ENCODE measurements around the gene CDK16.

The CDK16 gene

DNA sequence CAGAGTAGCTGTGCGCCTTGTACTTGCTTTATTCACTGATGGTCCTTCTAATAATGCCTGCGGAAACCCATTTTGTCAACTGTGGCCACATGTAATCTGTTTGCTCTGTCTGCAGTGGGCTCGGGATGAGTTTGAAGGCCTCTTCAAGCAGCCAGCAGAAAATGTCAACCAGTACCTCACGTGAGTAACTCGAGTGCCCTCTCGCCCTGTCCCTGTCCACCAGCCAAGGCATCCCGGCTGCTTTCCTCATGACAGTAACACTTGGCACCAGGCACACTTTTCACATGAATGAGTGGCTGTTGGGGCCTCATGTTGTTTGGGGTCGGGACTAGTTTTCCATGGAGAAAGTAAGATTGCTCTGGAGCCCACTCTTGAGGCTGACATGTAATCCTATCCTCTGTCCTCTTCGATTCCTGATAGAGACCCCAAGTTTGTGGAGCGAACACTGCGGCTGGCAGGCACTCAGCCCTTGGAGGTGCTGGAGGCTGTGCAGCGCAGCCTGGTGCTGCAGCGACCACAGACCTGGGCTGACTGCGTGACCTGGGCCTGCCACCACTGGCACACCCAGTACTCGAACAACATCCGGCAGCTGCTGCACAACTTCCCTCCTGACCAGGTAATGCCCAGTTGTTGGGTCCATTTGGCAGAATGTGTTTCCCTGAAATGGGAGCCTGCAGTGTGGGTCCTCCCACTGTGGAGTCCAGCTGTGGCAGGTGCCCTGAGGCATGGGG, 8.8 kb upstream of the CDK16 start:
- DNase-seq (ENCODE audit: low read depth in 2 of 2) = no peak

DNA sequence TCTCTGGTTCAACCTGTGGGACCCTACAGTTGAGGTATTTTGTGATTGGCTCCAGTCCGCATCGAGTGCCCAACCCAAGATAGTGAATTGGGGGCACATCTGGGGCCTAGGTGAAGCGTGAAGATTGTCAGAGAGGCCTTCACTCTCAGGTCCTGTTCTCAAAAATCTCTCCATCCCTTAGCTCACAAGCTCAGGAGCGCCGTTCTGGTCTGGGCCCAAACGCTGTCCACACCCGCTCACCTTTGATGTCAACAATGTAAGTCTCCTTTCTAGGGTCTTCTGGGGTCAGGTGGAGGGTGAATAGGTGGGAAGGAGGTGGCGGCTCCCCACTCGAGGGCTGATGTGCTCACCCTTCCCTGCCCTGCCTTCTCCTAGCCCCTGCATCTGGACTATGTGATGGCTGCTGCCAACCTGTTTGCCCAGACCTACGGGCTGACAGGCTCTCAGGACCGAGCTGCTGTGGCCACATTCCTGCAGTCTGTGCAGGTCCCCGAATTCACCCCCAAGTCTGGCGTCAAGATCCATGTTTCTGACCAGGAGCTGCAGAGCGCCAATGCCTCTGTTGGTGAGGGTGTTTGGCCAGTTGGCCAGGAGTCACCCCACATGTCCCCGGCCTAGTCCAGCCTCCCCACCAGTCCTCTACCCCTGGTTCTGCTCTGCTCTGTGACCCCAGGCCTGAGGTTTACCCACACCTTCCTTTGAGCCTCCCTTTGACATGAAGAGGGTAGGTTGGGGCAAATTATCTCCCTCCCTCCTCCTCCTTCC, 7.6 kb upstream of the CDK16 start:
- no peak for DNase-seq (ENCODE audit: low read depth in 2 of 2)

DNA sequence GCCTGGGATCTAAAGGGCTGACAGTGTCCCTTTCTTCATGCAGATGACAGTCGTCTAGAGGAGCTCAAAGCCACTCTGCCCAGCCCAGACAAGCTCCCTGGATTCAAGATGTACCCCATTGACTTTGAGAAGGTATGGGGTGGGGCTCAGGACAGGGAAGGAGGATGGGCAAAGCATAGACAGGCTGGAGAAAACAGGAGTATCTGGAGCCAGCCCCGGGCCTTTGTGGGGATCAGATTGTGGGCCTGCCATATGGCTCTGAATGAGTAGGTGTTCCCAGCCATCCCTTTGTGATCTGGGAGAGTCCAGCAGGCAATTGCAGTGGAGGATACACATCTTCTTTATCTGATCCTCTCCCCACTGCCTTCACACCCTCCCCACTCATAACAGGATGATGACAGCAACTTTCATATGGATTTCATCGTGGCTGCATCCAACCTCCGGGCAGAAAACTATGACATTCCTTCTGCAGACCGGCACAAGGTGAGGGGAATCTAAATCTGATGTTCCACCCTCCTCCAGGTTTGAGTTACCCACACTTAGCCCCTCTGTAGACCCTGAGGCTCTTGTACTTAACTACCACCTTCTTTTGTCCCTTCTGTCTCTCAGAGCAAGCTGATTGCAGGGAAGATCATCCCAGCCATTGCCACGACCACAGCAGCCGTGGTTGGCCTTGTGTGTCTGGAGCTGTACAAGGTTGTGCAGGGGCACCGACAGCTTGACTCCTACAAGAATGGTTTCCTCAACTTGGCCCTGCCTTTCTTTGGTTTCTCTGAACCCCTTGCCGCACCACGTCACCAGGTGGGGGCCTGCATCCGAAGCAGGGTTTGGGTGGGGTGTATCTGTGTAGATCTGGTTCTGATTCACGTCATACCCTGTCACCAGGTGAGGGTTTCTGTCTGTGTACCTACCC, 5.8 kb upstream of the CDK16 start:
- DNase-seq (ENCODE audit: low read depth in 2 of 2) = no peak

DNA sequence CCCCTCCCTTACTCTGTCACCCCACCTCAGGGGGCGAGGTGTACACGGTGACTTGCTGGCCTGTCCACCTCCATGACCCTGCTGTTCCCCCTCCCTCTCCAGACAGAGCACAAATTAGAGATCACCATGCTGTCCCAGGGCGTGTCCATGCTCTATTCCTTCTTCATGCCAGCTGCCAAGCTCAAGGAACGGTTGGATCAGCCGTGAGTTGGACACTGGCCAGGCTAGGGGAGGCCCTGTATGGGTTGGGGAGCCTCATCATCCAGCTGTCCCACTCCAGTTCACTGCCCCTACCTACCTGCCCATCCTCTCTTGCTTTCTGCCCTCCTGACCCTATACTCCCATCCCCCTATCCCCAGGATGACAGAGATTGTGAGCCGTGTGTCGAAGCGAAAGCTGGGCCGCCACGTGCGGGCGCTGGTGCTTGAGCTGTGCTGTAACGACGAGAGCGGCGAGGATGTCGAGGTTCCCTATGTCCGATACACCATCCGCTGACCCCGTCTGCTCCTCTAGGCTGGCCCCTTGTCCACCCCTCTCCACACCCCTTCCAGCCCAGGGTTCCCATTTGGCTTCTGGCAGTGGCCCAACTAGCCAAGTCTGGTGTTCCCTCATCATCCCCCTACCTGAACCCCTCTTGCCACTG, 3.9 kb upstream of the CDK16 start:
- DNase-seq (ENCODE audit: low read depth in 2 of 2) = no peak

DNA sequence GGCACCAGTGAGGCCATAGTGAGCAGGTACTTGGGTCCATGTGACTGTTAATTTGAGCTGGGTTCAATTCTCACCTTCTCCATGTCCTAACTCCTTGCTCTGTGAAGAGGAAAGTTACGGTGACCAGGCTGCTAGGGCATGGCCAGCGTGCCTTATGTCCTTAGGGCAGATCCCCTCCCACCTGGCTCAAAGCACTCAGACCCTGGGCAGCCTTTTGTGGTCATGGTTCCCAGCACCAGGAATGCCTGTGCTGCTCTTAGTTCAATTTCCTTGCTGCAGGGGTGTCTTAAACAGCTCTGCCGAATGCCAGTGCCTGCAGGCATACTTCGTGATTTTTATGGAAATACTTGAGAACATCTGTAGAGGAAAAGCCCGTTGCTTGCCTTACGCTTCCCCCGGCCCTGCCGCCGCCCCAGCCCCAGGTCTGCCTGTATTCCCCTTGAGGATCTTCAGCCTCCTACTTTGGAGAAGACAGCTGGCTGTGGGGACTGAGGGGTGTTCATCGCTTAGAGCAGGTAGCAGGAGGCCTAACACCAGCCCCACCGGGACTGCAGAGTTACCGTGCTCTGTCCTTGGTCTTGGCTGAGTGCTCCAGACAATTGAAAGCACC, 3.1 kb upstream of the CDK16 start:
- no peak for DNase-seq (ENCODE audit: low read depth in 2 of 2)

DNA sequence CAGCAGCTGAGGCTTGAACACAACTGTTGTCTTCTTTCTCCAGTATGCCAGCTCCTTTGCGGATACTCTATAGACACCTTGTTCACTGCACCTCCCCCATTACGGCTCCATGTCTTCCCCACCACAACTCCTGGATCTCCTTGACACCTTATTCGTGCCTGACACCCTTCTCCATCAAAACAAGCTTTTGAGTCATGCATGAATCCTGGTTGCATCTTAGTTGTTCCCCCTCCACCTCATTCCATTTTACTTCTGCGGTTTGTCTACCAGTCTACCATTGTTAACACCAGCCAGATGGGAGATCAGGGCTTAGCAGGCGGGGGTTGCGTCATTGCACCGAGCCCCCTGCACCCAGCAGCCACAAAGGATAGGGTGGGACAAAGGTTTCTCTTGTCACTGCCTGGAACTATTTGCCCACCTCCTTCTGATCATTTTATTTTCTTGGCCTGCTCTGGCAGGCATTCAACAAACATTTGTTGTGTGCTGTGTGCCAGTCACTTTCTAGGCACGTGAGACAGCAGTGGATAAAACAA, 2.0 kb upstream of the CDK16 start:
- no peak for DNase-seq (ENCODE audit: low read depth in 2 of 2)

DNA sequence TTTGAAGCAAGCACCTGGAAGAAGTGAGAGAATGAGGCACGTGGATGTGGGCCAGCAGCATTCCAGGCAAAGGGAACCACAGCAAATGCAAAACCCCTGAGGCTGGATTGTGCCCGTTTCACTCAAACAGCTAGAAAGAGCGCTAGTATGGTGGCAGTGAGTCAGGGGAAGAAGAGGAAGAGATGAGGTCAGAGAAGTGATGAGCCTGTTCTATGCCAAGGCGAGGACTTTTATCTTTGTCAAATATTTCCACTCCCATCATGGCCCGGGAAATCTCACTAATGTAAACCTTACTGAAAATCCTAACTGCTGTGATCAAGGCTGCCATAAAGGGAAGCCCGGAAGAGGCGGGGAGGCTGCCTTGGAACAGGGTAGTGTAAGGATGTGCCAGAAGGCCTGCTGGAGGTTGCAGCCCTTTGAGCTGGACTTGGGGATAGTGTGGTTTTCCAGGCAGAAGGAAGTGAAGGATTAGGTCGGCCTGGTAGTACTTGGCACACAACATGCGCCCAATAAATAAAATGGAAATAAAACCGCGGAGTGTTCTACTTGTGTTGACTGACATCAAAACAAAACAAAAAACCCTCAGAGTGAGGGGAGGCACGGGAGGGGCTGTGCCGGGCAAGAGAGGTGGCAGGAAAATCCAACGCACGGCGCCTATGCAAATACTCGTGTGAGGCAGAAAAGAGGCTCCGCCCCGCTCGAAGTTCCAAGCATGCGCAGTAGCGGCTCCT, 1.2 kb upstream of the CDK16 start:
- DNase-seq (ENCODE audit: low read depth in 2 of 2) = no peak

DNA sequence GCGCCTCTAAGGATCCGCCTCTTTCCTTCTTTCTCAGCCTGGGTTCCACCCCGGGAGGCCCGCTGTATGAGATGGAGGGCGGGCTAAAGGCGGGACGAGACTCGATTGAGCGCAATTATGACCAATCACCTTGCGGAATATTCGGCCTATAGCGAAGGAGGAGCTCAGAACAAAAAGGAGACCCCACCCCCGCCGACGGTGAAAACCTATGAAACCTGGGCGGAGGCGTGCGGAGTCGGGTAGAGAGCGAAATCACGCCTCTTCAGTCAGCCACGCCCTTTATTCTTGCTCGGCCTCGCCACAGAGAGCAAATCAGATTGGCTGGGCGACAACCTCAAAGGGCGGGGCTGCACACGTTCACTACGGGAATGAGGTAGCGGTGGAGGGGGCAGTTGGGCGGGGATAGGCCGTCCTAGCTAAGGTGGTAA, 615 bp upstream of the CDK16 start:
- peak; percentile 83 to 89 for DNase-seq (ENCODE audit: low read depth in 2 of 2)

DNA sequence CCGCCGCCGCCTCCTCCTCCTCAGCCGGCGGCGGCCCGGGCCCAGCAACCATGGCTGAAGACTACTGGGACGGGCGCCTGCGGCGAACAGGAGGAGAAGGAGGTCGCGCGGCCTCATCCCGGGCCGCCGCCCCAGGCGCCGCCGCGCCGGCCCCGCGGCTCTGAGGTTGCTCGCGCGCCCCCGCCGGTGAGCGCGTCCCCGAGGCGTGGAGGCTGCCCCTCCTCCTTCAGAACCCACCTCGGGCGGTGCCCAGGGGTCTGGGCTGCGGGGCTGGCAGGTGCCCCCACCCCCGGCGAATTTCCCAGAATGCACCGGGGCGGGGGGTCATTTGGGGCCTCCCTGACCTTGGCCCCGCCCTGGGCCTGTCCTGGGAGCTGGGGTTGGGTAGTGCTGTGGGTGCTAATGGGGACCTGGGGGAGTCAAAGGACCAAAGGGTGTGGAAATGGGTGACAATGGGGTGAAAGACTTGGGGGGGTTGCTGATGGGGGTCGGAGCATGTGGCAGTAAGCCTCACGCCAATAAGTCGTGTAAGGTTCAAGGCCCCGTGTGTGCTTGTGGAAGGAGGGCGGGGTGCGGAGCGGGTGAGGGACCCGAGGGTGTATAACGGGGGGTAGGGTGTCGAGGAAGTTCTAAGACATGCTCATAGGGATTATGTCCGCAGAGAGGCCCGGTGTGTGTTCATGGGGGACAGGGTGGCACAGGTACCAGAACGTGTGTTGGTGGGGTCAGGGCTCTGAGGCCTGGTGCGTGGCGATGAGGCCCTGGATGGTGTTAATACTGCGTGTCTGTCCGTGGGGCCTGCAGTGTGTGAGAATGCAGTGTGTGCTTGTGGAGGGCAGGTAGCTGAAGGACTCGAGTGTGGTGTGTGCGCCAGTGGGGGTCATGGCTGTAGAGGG, 687 bp downstream of the CDK16 start:
- peak in 1 of 2 experiments; percentile 41 for DNase-seq (ENCODE audit: low read depth in 2 of 2)

DNA sequence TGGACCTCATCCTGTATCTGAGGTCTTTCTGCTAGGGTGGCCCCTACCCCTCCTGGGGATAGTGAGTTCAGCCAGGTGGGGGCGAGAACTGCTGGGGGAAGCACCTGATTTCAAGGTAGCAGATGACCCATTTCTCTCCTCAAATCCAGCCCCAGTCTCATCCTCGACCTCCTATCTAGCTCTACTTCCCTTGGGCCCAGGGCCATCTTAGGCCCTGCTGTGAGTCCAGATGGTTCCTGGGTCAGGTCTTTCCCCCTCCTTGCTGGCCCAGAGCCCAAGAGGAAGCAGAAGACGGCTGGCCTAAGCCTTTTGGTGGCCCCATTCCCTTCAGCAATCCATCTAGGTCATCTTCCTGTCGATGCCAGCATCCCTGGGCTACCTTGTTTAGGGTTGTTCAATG, 3.3 kb downstream of the CDK16 start:
- DNase-seq (ENCODE audit: low read depth in 2 of 2) = no peak

DNA sequence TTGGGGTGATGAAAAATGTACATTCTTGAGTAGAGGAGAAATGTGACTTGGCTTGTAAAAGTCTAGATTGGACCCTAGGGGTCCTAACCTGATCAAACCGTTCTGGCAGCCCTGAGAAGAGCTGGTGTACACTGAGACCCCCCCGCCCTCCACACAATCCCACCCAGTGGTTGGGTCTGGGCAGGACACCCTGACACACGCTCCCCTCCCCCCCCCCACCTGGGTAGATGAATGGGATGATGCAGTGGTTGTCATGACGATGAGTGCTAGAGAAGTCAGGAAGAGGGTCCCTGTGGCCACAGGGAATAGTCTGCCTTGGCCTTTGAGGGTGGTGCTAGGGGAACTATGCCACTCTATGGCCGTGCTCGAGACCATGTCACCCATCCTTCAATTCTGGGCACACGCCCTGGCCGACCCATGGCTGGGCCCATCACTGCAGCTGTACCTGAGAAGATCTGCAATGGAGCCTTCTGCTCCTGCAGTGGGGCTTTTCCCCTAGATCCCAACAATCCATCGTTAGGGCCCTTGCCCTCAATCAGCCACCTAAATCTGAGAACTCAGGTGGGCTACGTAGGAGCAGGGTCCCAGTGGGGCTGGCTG, 4.4 kb downstream of the CDK16 start:
- no peak for DNase-seq (ENCODE audit: low read depth in 2 of 2)

DNA sequence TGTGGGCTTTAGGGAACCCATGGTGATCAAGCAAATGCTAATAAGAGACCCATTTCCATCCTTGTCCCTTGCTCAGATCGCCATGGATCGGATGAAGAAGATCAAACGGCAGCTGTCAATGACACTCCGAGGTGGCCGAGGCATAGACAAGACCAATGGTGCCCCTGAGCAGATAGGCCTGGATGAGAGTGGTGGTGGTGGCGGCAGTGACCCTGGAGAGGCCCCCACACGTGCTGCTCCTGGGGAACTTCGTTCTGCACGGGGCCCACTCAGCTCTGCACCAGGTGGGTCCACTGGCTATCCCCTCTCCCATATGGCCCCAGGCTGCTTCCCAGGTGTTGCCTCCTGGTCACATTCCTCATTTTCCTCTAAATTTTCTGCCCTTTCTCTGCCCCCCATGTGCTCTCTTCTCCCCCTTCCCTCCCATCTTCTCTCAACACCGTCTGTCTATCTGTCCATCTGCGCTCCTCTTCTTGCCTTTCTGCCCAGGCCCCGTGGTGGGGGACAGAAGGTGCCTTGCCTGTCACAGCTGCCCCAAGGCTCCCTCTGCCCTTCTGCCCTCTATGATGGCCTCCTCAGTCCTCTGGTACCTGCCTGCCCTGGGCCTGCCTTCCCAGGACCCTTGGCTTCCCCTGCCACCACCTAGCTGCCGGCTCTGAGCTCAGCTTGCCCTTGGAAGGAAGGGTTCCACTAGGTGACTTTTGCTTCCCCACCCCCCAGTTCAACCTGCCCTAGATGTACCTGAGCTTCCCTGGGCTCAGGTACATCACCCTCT, 5.2 kb downstream of the CDK16 start:
- DNase-seq (ENCODE audit: low read depth in 2 of 2) = no peak

DNA sequence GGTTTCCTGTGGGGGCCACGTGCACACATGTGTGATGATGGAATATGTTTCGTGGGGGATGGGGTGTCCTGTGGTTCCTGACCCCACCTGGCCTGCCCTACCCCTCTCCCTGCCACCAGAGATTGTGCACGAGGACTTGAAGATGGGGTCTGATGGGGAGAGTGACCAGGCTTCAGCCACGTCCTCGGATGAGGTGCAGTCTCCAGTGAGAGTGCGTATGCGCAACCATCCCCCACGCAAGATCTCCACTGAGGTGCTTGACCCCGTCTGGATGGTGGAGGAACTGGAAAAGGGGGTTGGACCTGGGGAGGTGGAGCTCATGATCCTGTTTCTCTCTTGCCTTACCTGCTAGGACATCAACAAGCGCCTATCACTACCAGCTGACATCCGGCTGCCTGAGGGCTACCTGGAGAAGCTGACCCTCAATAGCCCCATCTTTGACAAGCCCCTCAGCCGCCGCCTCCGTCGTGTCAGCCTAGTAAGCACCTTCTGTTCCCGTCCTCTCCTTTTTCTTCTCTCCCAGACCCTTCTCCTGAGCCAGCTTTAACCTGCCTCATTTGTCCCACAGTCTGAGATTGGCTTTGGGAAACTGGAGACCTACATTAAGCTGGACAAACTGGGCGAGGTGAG, 5.9 kb downstream of the CDK16 start:
- DNase-seq (ENCODE audit: low read depth in 2 of 2) = no peak

DNA sequence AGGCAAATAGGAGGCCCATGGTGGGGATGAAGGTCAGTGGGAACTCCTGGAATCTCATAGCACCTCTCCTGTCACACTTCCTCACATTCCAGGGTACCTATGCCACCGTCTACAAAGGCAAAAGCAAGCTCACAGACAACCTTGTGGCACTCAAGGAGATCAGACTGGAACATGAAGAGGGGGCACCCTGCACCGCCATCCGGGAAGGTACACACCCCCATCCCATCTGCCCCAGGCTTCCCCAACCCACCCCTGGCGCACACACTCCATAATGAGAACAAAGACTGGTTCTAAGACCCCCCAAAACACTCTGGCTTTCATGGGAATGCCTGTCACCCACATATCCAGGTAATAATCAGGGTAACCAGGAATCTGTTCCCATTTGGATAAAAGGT, 6.4 kb downstream of the CDK16 start:
- DNase-seq (ENCODE audit: low read depth in 2 of 2) = no peak

DNA sequence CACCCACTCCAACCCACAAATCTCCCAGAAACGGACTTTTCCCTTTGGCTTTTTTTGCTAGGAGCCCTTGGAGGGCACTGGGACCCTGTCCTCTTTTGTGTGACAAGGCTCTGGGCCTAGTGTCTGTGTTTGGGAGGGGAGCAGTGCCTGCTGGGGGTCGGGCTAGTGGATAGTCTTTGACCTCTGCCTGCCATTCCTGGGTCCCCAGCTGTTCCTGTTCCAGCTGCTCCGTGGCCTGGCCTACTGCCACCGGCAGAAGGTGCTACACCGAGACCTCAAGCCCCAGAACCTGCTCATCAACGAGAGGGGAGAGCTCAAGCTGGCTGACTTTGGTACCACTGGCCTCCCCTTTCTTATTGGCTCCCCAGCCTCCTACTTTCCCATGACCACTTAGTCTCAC, 7.6 kb downstream of the CDK16 start:
- no peak for DNase-seq (ENCODE audit: low read depth in 2 of 2)

DNA sequence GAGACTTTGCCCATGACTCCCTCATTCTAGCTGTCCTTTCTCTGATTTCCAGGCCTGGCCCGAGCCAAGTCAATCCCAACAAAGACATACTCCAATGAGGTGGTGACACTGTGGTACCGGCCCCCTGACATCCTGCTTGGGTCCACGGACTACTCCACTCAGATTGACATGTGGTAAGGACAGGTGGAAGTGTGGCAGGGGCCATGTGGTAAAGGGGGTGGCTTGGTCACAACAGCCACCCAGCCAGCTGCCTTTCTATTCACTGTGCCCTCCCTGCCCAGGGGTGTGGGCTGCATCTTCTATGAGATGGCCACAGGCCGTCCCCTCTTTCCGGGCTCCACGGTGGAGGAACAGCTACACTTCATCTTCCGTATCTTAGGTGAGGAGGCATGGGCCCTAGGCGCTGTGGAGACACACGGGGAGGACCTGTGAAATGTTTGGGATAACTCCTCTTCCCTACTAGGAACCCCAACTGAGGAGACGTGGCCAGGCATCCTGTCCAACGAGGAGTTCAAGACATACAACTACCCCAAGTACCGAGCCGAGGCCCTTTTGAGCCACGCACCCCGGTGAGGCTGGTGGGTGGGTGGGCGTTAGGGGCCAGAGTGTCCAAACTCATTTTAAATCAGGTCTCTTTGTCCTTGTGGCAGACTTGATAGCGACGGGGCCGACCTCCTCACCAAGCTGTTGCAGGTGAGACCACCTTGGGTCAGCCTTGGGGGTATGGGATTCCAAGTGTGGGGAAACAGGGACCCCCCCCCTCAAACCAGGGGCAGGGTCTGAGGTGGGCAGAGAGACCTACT, 8.3 kb downstream of the CDK16 start:
- no peak for DNase-seq (ENCODE audit: low read depth in 2 of 2)

DNA sequence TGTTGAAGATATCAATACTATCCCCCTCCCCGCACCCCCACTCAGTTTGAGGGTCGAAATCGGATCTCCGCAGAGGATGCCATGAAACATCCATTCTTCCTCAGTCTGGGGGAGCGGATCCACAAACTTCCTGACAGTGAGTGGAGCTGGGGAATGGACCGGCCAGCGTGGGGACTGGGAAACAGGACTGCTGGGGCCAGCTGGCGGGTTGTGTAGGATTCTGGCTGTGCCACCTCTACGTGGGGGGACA, 8.8 kb downstream of the CDK16 start:
- no peak for DNase-seq (ENCODE audit: low read depth in 2 of 2)

All from stimulated activated CD4-positive, alpha-beta T cell treated with anti-CD3 and anti-CD28 coated beads, Interleukin-12 subunit alpha, Interleukin-12 subunit beta, amount 100 ng/mL, for 24 hours (primary cell).